ENCODE measurements around the gene BDH1. TPM values are rescaled to one million over a fixed set of nuclear protein-coding genes. Genes with fewer than 3 reads are reported as not detected.

Gene BDH1
- total RNA-seq, 2 donors from 2014 or later, result 32.5 to 49.0 TPM

DNA sequence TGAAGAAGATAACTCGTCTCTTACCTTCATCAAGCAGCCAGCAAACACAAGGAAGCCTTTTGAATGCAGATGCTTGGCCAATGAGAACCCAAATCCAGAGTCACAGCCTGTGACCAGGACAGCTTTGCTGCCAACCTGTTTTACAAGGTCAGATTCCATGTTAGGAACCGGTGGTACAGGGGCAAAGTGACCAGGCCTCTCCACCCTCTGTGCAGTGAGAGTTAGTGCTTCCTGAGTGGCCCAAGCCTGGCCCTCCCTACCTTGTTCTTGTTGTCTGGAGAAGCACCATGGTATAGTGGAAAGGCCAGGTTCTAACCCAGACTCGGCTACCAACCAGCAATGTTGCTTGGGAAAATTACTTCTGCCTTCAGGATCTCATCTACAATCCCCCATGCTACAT lies 23.4 kb downstream of the BDH1 start:
- no peaks in the 10 kb centered on the region for H3K9me3 ChIP-seq (ENCODE audit: control insufficient read depth, low read length)
- no peak overlapping the region for H3K4me3 Mint-ChIP-seq
- peaks cover 12% of the 10 kb centered on the region for H3K4me1 Mint-ChIP-seq
- 84 to 92% methylated on average over 3 of the region's 3 CpGs for WGBS, 2 experiments (ENCODE audit: insufficient coverage in 1 of 2, insufficient read length in 1 of 2)
- no peaks in the 10 kb centered on the region for H3K27me3 ChIP-seq (ENCODE audit: control insufficient read depth, insufficient read depth, low read length, poor library complexity, severe bottlenecking)
- TF ChIP-seq, protein P1, sequence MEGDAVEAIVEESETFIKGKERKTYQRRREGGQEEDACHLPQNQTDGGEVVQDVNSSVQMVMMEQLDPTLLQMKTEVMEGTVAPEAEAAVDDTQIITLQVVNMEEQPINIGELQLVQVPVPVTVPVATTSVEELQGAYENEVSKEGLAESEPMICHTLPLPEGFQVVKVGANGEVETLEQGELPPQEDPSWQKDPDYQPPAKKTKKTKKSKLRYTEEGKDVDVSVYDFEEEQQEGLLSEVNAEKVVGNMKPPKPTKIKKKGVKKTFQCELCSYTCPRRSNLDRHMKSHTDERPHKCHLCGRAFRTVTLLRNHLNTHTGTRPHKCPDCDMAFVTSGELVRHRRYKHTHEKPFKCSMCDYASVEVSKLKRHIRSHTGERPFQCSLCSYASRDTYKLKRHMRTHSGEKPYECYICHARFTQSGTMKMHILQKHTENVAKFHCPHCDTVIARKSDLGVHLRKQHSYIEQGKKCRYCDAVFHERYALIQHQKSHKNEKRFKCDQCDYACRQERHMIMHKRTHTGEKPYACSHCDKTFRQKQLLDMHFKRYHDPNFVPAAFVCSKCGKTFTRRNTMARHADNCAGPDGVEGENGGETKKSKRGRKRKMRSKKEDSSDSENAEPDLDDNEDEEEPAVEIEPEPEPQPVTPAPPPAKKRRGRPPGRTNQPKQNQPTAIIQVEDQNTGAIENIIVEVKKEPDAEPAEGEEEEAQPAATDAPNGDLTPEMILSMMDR (conservative IDR thresholded peaks at IDR 0.05), result no peak
- H3K4me3 ChIP-seq (ENCODE audit: low read length), result no peak overlapping the region
- no peak overlapping the region for H3K27ac ChIP-seq (ENCODE audit: low read depth, low read length)
- H3K36me3 ChIP-seq (ENCODE audit: control insufficient read depth, insufficient read depth, low read length), result no peaks in the 10 kb centered on the region
- no peak overlapping the region for H3K27ac Mint-ChIP-seq
- no peak for DNase-seq
- H3K27me3 Mint-ChIP-seq (ENCODE audit: insufficient read depth), result no peaks in the 10 kb centered on the region
- peaks cover 40% of the 10 kb centered on the region for H3K36me3 Mint-ChIP-seq (ENCODE audit: low read depth)
- H3K9me3 Mint-ChIP-seq, result no peaks in the 10 kb centered on the region
- H3K4me1 ChIP-seq (ENCODE audit: control insufficient read depth, insufficient read depth, low read length), result no peaks in the 10 kb centered on the region
- no peak overlapping the region for H3K9ac ChIP-seq (ENCODE audit: extremely low read depth, low read length, poor library complexity, severe bottlenecking)

DNA sequence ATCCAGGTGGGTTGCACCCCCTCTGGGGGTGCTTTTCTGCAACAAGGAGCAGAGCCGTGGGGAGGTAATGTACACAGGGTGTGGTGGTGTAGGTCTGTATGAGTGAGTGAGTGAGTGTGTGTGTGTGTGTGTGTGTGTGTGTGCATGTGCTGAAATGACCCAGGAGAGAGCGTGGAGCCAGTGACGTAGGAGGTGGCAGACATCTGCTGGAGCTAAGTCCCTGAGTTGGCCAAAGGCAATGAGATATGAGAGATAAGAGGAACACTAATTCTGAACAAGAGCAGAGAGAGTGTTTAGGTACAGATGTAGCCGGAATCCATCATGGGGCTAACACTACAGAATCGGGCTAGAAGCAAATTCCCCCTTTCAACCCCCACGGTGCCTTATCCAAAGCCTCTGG lies 27.6 kb downstream of the BDH1 start:
- Histone ChIP-seq H3K4me1 (ENCODE audit: control insufficient read depth, insufficient read depth, low read length) (no peaks in the 10 kb centered on the region), H3K9me3 (ENCODE audit: control insufficient read depth, low read length) (no peaks in the 10 kb centered on the region), H3K36me3 (ENCODE audit: control insufficient read depth, insufficient read depth, low read length) (no peaks in the 10 kb centered on the region), H3K9ac (ENCODE audit: extremely low read depth, low read length, poor library complexity, severe bottlenecking) (no peak overlapping the region), H3K4me3 (ENCODE audit: low read length) (no peak overlapping the region), H3K27ac (ENCODE audit: low read depth, low read length) (no peak overlapping the region), H3K27me3 (ENCODE audit: control insufficient read depth, insufficient read depth, low read length, poor library complexity, severe bottlenecking) (peaks cover 11% of the 10 kb centered on the region)
- Mint-ChIP-seq H3K36me3 (ENCODE audit: low read depth) (peaks cover 46% of the 10 kb centered on the region), H3K4me1 (peaks cover 19% of the 10 kb centered on the region), H3K27me3 (ENCODE audit: insufficient read depth) (peaks cover 3% of the 10 kb centered on the region), H3K4me3 (no peak overlapping the region), H3K9me3 (no peaks in the 10 kb centered on the region), H3K27ac (peak overlapping the region; percentile 74)
- peak; percentile 75 for DNase-seq
- WGBS, 2 experiments (ENCODE audit: insufficient coverage in 1 of 2, insufficient read length in 1 of 2), result 49 to 53% methylated on average over 5 to 6 of the region's 6 CpGs
- TF ChIP-seq, protein P1 (conservative IDR thresholded peaks at IDR 0.05), result peak; percentile 1

DNA sequence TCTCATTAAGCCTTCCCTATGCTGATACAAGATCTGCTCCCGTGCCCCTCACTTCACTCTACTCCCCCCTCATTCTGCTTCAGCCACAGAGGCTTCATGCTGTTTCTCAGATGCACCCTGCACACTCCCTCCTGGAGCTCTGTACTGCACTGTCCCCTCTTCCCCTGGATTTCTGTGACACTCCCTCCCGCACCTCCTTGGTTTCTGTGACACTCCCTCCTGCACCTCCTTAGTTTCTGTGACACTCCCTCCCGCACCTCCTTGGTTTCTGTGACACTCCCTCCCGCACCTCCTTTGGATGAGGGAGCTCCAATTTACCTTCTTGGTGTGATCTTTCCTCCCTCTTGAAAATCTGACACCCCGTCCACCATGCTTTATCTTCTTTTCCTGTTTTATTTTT lies 28.2 kb downstream of the BDH1 start:
- DNase-seq, result peak; percentile 41
- WGBS, 2 experiments (ENCODE audit: insufficient coverage in 1 of 2, insufficient read length in 1 of 2), result 80 to 88% methylated on average over 5 of the region's 5 CpGs
- Histone ChIP-seq H3K4me3 (ENCODE audit: low read length) (no peak overlapping the region), H3K36me3 (ENCODE audit: control insufficient read depth, insufficient read depth, low read length) (no peaks in the 10 kb centered on the region), H3K4me1 (ENCODE audit: control insufficient read depth, insufficient read depth, low read length) (no peaks in the 10 kb centered on the region), H3K27ac (ENCODE audit: low read depth, low read length) (no peak overlapping the region), H3K9ac (ENCODE audit: extremely low read depth, low read length, poor library complexity, severe bottlenecking) (no peak overlapping the region), H3K9me3 (ENCODE audit: control insufficient read depth, low read length) (no peaks in the 10 kb centered on the region), H3K27me3 (ENCODE audit: control insufficient read depth, insufficient read depth, low read length, poor library complexity, severe bottlenecking) (peaks cover 11% of the 10 kb centered on the region)
- Mint-ChIP-seq H3K4me3 (no peak overlapping the region), H3K9me3 (no peaks in the 10 kb centered on the region), H3K4me1 (peaks cover 19% of the 10 kb centered on the region), H3K27me3 (ENCODE audit: insufficient read depth) (peaks cover 3% of the 10 kb centered on the region), H3K27ac (peak overlapping the region; percentile 74), H3K36me3 (ENCODE audit: low read depth) (peaks cover 48% of the 10 kb centered on the region)
- TF ChIP-seq, protein P1 (conservative IDR thresholded peaks at IDR 0.05), result no peak

Measured in endodermal cell (in vitro differentiated cells).